Breast epithelium (tissue), 3 donors: ENCODE results near the gene KRT3.

ENCODE experiments used
- CTCF ChIP-seq, 3 donors: fragments of 450-650 bp; IDR thresholded peaks; one replicate each; pipeline ENCODE4 v1.5.1; 2016 to 2017; ENCODE audit warnings: antibody characterized with exemption in 3 of 3, mild to moderate bottlenecking in 3 of 3, moderate library complexity in 3 of 3
- POLR2A ChIP-seq: fragments of 450-650 bp; IDR thresholded peaks from one replicate; pipeline ENCODE4 v1.6.1; 2016; ENCODE audit warnings: antibody characterized with exemption, mild to moderate bottlenecking, moderate library complexity

- TF ChIP-seq CTCF (IDR thresholded peaks at IDR 0.05) (no peak), POLR2A (no peak)
These were observed 3.0 kb upstream of the KRT3 start for GRCh38 chr12:52798671-52799504.
